Upper lobe of left lung (tissue), 6 donors: ENCODE results near the gene AMT. TPM values are rescaled to one million over a fixed set of nuclear protein-coding genes. Genes with fewer than 3 reads are reported as not detected.
"Not testable (repeated sequence)": the region's sequence is repeated elsewhere in the genome, so short reads cannot be mapped to it uniquely, and the experiment has no call there.

Experiments
- ATAC-seq, 2 donors: fragments of 200-7000 bp; cut with Tn5 transposase; one replicate each; pipeline ENCODE4 v1.9.1; 2022; ENCODE audit warnings: mild to moderate bottlenecking in 2 of 2, moderate library complexity in 2 of 2; ENCODE audit not compliant: low FRiP score in 2 of 2
- DNase-seq, 2 donors: peaks; one replicate each; pipeline ENCODE4 v3.0.0-alpha.2; 2019 to 2020
- H3K27ac ChIP-seq, 4 donors: fragments of 200-600 bp; sonication (generic); one replicate each; pipeline ENCODE4 v1.5.1; 2016 to 2019
- H3K27me3 ChIP-seq, 4 donors: fragments of 200-600 bp; sonication (generic); one replicate each; pipeline ENCODE4 v1.5.1; 2017 to 2019
- H3K36me3 ChIP-seq, 4 donors: fragments of 200-600 bp; sonication (generic); one replicate each; pipeline ENCODE4 v1.5.1; 2016 to 2019
- H3K4me1 ChIP-seq, 4 donors: fragments of 200-600 bp; sonication (generic); one replicate each; pipeline ENCODE4 v1.5.1; 2018 to 2019
- H3K4me3 ChIP-seq, 4 donors: fragments of 200-600 bp; sonication (generic); one replicate each; pipeline ENCODE4 v1.5.1; 2017 to 2019; ENCODE audit warnings: mild to moderate bottlenecking in 2 of 4, moderate library complexity in 1 of 4
- H3K9me3 ChIP-seq, 4 donors: fragments of 200-600 bp; sonication (generic); one replicate each; pipeline ENCODE4 v1.5.1; 2018 to 2019
- CTCF ChIP-seq, 6 experiments: fragments of 450-650 bp in 4 of 6; fragments of 200-600 bp in 2 of 6; sonication (generic) in 2 of 6; IDR thresholded peaks; one replicate each; pipeline ENCODE4 v1.5.1; 2016 to 2019; ENCODE audit warnings: antibody characterized with exemption in 6 of 6
- EP300 ChIP-seq, 4 donors: sonication (generic); formaldehyde crosslinking; IDR thresholded peaks; one replicate each; pipeline ENCODE4 v1.5.1; 2017; ENCODE audit warnings: antibody characterized with exemption in 4 of 4, control low read depth in 2 of 4
- POLR2A ChIP-seq, 4 donors: fragments of 450-650 bp; IDR thresholded peaks; one replicate each; pipeline ENCODE4 v1.5.1; 2016 to 2017; ENCODE audit warnings: antibody characterized with exemption in 4 of 4, mild to moderate bottlenecking in 2 of 4
- POLR2AphosphoS5 ChIP-seq, 2 donors: sonication (generic); formaldehyde crosslinking; IDR thresholded peaks; one replicate each; pipeline ENCODE4 v1.5.1; 2017; ENCODE audit warnings: antibody characterized with exemption in 2 of 2
- WGBS, 2 donors: methylation state at CpG; one replicate each; pipeline ENCODE4 v1.1.5; 2017 to 2018; 5-methylcytosine and 5-hydroxymethylcytosine counted together
- total RNA-seq, 6 donors: library from RNA; depleted of rRNA in 4 of 6; stranded (reverse); fragments of >200 nt in 4 of 6; gene quantifications; one replicate each; pipeline versions ENCODE4 v1.1.0 to v1.2.1, GENCODE V29; 2016 to 2021
- donor health status: DM: no; HTN: no; CAD: no; lungs with moderate emphysema.
- donor health status: DM: no; HTN: yes; CAD: no; lungs with severe emphysema.

Gene AMT
- total RNA-seq, 6 donors from 2014 or later: 2.3 to 59.7 (median 11.4) TPM

GRCh38 chr3:49410066-49410845 is 12.0 kb downstream of the AMT start:
- ATAC-seq (no peak), DNase-seq (no peak)
- Histone ChIP-seq H3K9me3 (no peaks in the 10 kb centered on the region), H3K4me3 (peak overlapping the region; percentile 70 to 93 (median 84)), H3K27ac (peak overlapping the region; percentile 97 to 100 (median 98)), H3K27me3 (no peaks in the 10 kb centered on the region), H3K4me1 (peaks cover 68 to 78% (median 69%) of the 10 kb centered on the region in 4 donors), H3K36me3 (peaks cover 0 to 8% (median 4%) of the 10 kb centered on the region in 4 donors)
- TF ChIP-seq EP300 (IDR thresholded peaks at IDR 0.05): no peak
- no peak for TF ChIP-seq CTCF (IDR thresholded peaks at IDR 0.05)
- TF ChIP-seq POLR2AphosphoS5 (IDR thresholded peaks at IDR 0.05): no peak
- TF ChIP-seq POLR2A (IDR thresholded peaks at IDR 0.05): no peak
- 22 to 29% methylated on average over 4 of the region's 4 CpGs for WGBS, 2 donors

GRCh38 chr3:49406571-49407565 is 15.4 kb downstream of the AMT start:
- Histone ChIP-seq H3K4me3 (no peak overlapping the region), H3K4me1 (peaks cover 73 to 81% (median 74%) of the 10 kb centered on the region in 4 donors), H3K9me3 (no peaks in the 10 kb centered on the region), H3K36me3 (peaks cover 0 to 4% (median 2%) of the 10 kb centered on the region in 4 donors), H3K27ac (peak overlapping the region; percentile 19 to 100 (median 60)), H3K27me3 (no peaks in the 10 kb centered on the region)
- TF ChIP-seq CTCF (IDR thresholded peaks at IDR 0.05) (no peak), POLR2A (IDR thresholded peaks at IDR 0.05) (no peak), EP300 (IDR thresholded peaks at IDR 0.05) (no peak), POLR2AphosphoS5 (IDR thresholded peaks at IDR 0.05) (no peak)
- no peak for ATAC-seq
- DNase-seq: no peak
- WGBS, 2 donors: 54 to 55% methylated on average over 17 of the region's 17 CpGs

- peak in 1 of 2 donors; percentile 53 for DNase-seq
- not testable (repeated sequence) for H3K9me3 ChIP-seq, H3K27me3 ChIP-seq, ATAC-seq, H3K4me3 ChIP-seq
- 43 to 50% methylated on average over 9 of the region's 9 CpGs for WGBS, 2 donors
- Histone ChIP-seq H3K4me1 (peaks cover 85 to 92% (median 86%) of the 10 kb centered on the region in 4 donors), H3K36me3 (peaks cover 0 to 12% (median 2%) of the 10 kb centered on the region in 4 donors), H3K27ac (peak overlapping the region; percentile 37 to 100 (median 69))
These were observed 16.7 kb downstream of the AMT start for GRCh38 chr3:49405570-49405969.

- DNase-seq: no peak
- Histone ChIP-seq H3K27me3 (no peaks in the 10 kb centered on the region), H3K4me3 (no peak overlapping the region), H3K4me1 (peaks cover 81 to 90% (median 84%) of the 10 kb centered on the region in 4 donors), H3K9me3 (no peaks in the 10 kb centered on the region), H3K27ac (no peak overlapping the region), H3K36me3 (peaks cover 0 to 15% (median 2%) of the 10 kb centered on the region in 4 donors)
- TF ChIP-seq POLR2AphosphoS5 (IDR thresholded peaks at IDR 0.05) (no peak), POLR2A (IDR thresholded peaks at IDR 0.05) (no peak), EP300 (IDR thresholded peaks at IDR 0.05) (no peak), CTCF (IDR thresholded peaks at IDR 0.05) (no peak)
- 75 to 92% methylated on average over 4 to 5 of the region's 5 CpGs for WGBS, 2 donors
- no peak for ATAC-seq
These were observed 18.4 kb downstream of the AMT start for GRCh38 chr3:49403891-49404290.

GRCh38 chr3:49401766-49402165 is 20.5 kb downstream of the AMT start:
- H3K27ac ChIP-seq: peak overlapping the region; percentile 20 to 54 (median 42)
- H3K36me3 ChIP-seq: peaks cover 0 to 17% (median 2%) of the 10 kb centered on the region in 4 donors
- H3K27me3 ChIP-seq: no peaks in the 10 kb centered on the region
- no peak overlapping the region for H3K4me3 ChIP-seq
- H3K4me1 ChIP-seq: peaks cover 67 to 87% (median 81%) of the 10 kb centered on the region in 4 donors
- no peaks in the 10 kb centered on the region for H3K9me3 ChIP-seq
- 49 to 51% methylated on average over 2 of the region's 2 CpGs for WGBS, 2 donors
- ATAC-seq: peak in 1 of 2 donors; percentile 77
- peak in 1 of 2 donors; percentile 79 for DNase-seq
- TF ChIP-seq EP300 (IDR thresholded peaks at IDR 0.05) (peak in 2 of 4 donors; percentile 18 to 76), POLR2A (IDR thresholded peaks at IDR 0.05) (no peak), POLR2AphosphoS5 (IDR thresholded peaks at IDR 0.05) (peak in 1 of 2 donors; percentile 55)
